Spinal cord (tissue), 10 donors: Measurements from ENCODE around the gene ARHGAP30. TPM values are rescaled to one million over a fixed set of nuclear protein-coding genes. Genes with fewer than 3 reads are reported as not detected.

Source experiments
- DNase-seq, 6 donors: peaks; one replicate each; pipeline versions ENCODE4 v3.0.0 to v3.0.0-alpha.2; 2013 to 2015; ENCODE audit warnings: low spot score in 6 of 6, low read depth in 4 of 6
- H3K27ac ChIP-seq: one replicate; pipeline ENCODE4 v1.5.1; 2013; ENCODE audit warnings: low read depth, low read length, control low read depth
- H3K27me3 ChIP-seq: one replicate; pipeline ENCODE4 v1.6.1; 2013; ENCODE audit warnings: low read length; ENCODE audit not compliant: control insufficient read depth, insufficient read depth
- H3K36me3 ChIP-seq: one replicate; pipeline ENCODE4 v1.6.1; 2013; ENCODE audit warnings: low read length; ENCODE audit not compliant: control insufficient read depth, insufficient read depth
- H3K4me1 ChIP-seq: one replicate; pipeline ENCODE4 v1.6.1; 2013; ENCODE audit warnings: low read length; ENCODE audit not compliant: control insufficient read depth, insufficient read depth
- H3K4me3 ChIP-seq: one replicate; pipeline ENCODE4 v1.5.1; 2013; ENCODE audit warnings: low read depth, low read length, control low read depth
- H3K9me3 ChIP-seq: one replicate; pipeline ENCODE4 v1.6.1; 2013; ENCODE audit warnings: low read length; ENCODE audit not compliant: control insufficient read depth, insufficient read depth
- WGBS: methylation state at CpG from one replicate; pipeline ENCODE4 v1.1.5; 2013; ENCODE audit warnings: missing lambda C conversion rate; ENCODE audit not compliant: insufficient coverage; 5-methylcytosine and 5-hydroxymethylcytosine counted together
- polyA plus RNA-seq, 2 donors: library from polyadenylated mRNA; unstranded; fragments of 120-200 nt; gene quantifications; one replicate each; pipeline ENCODE4 v1.2.1, GENCODE V29; 2013; ENCODE audit not compliant: insufficient read length in 2 of 2
- total RNA-seq, 2 donors: library from RNA; depleted of rRNA in 1 of 2; stranded (reverse); fragments of 120-200 nt in 1 of 2; fragments of >200 nt in 1 of 2; gene quantifications; one replicate each; pipeline versions ENCODE4 v1.2.3 to v1.2.4, GENCODE V29; 2013 to 2014
- donor health status: healthy.

The ARHGAP30 gene
- total and polyA plus RNA-seq, 4 donors, result 2.1 to 4.2 (median 2.8) TPM

GRCh38 chr1:161091796-161092507 lies 22.3 kb upstream of the ARHGAP30 start:
- DNase-seq, result no peak
- H3K27ac ChIP-seq, result no peak overlapping the region
- H3K4me3 ChIP-seq, result no peak overlapping the region
- H3K9me3 ChIP-seq, result no peaks in the 10 kb centered on the region
- H3K4me1 ChIP-seq, result no peaks in the 10 kb centered on the region
- peaks cover 5% of the 10 kb centered on the region for H3K27me3 ChIP-seq
- H3K36me3 ChIP-seq, result no peaks in the 10 kb centered on the region
- 100% methylated on average over 1 of the region's 7 CpGs for WGBS

GRCh38 chr1:161091093-161091492 lies 21.4 kb upstream of the ARHGAP30 start:
- WGBS, result 86% methylated on average over 4 of the region's 5 CpGs
- H3K4me1 ChIP-seq, result no peaks in the 10 kb centered on the region
- no peak overlapping the region for H3K27ac ChIP-seq
- peaks cover 5% of the 10 kb centered on the region for H3K27me3 ChIP-seq
- no peaks in the 10 kb centered on the region for H3K36me3 ChIP-seq
- DNase-seq, result no peak
- H3K9me3 ChIP-seq, result no peaks in the 10 kb centered on the region
- H3K4me3 ChIP-seq, result no peak overlapping the region

- H3K27ac ChIP-seq, result no peak overlapping the region
- no peak overlapping the region for H3K4me3 ChIP-seq
- no peak for DNase-seq
- no peaks in the 10 kb centered on the region for H3K36me3 ChIP-seq
- no peaks in the 10 kb centered on the region for H3K9me3 ChIP-seq
- no peaks in the 10 kb centered on the region for H3K4me1 ChIP-seq
- WGBS, result 89% methylated on average over 2 of the region's 3 CpGs
- peaks cover 5% of the 10 kb centered on the region for H3K27me3 ChIP-seq
These were observed 20.9 kb upstream of the ARHGAP30 start for GRCh38 chr1:161090617-161091016.

- H3K27me3 ChIP-seq, result peaks cover 5% of the 10 kb centered on the region
- 100% methylated on average over 3 of the region's 5 CpGs for WGBS
- no peak for DNase-seq
These were observed 20.2 kb upstream of the ARHGAP30 start for GRCh38 chr1:161089938-161090337.

GRCh38 chr1:161089251-161089924 lies 19.7 kb upstream of the ARHGAP30 start, which contains the start of gene NECTIN4:
Gene NECTIN4, minus strand, starts transcription at chr1:161089558. Its CDS starts 262 bp downstream, at chr1:161089296.
- 50% methylated on average over 19 of the region's 22 CpGs for WGBS
- no peaks in the 10 kb centered on the region for H3K4me1 ChIP-seq
- H3K9me3 ChIP-seq, result no peaks in the 10 kb centered on the region
- DNase-seq, result no peak
- no peaks in the 10 kb centered on the region for H3K36me3 ChIP-seq
- peaks cover 5% of the 10 kb centered on the region for H3K27me3 ChIP-seq
- no peak within 1 kb of the TSS for H3K27ac ChIP-seq
- H3K4me3 ChIP-seq, result no peak within 1 kb of the TSS

More at GRCh38 chr1:161089938-161090337, 20.2 kb upstream of the ARHGAP30 start:
- H3K27ac ChIP-seq, result no peak overlapping the region
- no peaks in the 10 kb centered on the region for H3K36me3 ChIP-seq
- H3K4me3 ChIP-seq, result no peak overlapping the region
- H3K9me3 ChIP-seq, result no peaks in the 10 kb centered on the region
- H3K4me1 ChIP-seq, result no peaks in the 10 kb centered on the region

- no peak overlapping the region for H3K27ac ChIP-seq
- 80% methylated on average over 1 of the region's 3 CpGs for WGBS
These were observed 19.0 kb upstream of the ARHGAP30 start for GRCh38 chr1:161088587-161089110.

GRCh38 chr1:161086457-161086856 lies 16.8 kb upstream of the ARHGAP30 start:
- H3K9me3 ChIP-seq, result no peaks in the 10 kb centered on the region
- H3K4me1 ChIP-seq, result no peaks in the 10 kb centered on the region
- 51% methylated on average over 3 of the region's 4 CpGs for WGBS
- no peaks in the 10 kb centered on the region for H3K36me3 ChIP-seq
- H3K4me3 ChIP-seq, result no peak overlapping the region
- H3K27ac ChIP-seq, result no peak overlapping the region
- peaks cover 3% of the 10 kb centered on the region for H3K27me3 ChIP-seq
- DNase-seq, result no peak

More at GRCh38 chr1:161088587-161089110, 19.0 kb upstream of the ARHGAP30 start:
- peaks cover 5% of the 10 kb centered on the region for H3K27me3 ChIP-seq
- no peaks in the 10 kb centered on the region for H3K9me3 ChIP-seq
- no peaks in the 10 kb centered on the region for H3K4me1 ChIP-seq
- no peaks in the 10 kb centered on the region for H3K36me3 ChIP-seq
- no peak for DNase-seq
- H3K4me3 ChIP-seq, result no peak overlapping the region

- H3K4me1 ChIP-seq, result no peaks in the 10 kb centered on the region
- no peak for DNase-seq
- WGBS, result 20% methylated on average over 1 of the region's 2 CpGs
These were observed 15.5 kb upstream of the ARHGAP30 start for GRCh38 chr1:161085165-161085564.

GRCh38 chr1:161084597-161084988 lies 14.9 kb upstream of the ARHGAP30 start:
- Histone ChIP-seq H3K4me3 (no peak overlapping the region), H3K27me3 (peaks cover 3% of the 10 kb centered on the region), H3K36me3 (no peaks in the 10 kb centered on the region), H3K4me1 (no peaks in the 10 kb centered on the region), H3K27ac (no peak overlapping the region), H3K9me3 (no peaks in the 10 kb centered on the region)
- no peak for DNase-seq
- no CpG with 5 or more reads among the region's 1 CpG for WGBS

More at GRCh38 chr1:161085165-161085564, 15.5 kb upstream of the ARHGAP30 start:
- Histone ChIP-seq H3K4me3 (no peak overlapping the region), H3K27ac (no peak overlapping the region), H3K9me3 (no peaks in the 10 kb centered on the region), H3K27me3 (peaks cover 3% of the 10 kb centered on the region), H3K36me3 (no peaks in the 10 kb centered on the region)
